Right ventricle myocardium superior (tissue), 1 donor: Measurements from ENCODE around the gene ARL10. TPM values are rescaled to one million over a fixed set of nuclear protein-coding genes. Genes with fewer than 3 reads are reported as not detected.

Source experiments
- ATAC-seq: fragments of 200-7000 bp; cut with Tn5 transposase; one replicate; pipeline ENCODE4 v1.9.1; 2020; ENCODE audit warnings: mild to moderate bottlenecking; ENCODE audit not compliant: poor library complexity
- DNase-seq: peaks from one replicate; pipeline ENCODE4 v3.0.0-alpha.2; 2020
- intact Hi-C: fragments of 100-400 bp; cut with DNase I; formaldehyde crosslinking; loops from one replicate; pipeline ENCODE4 v1.11.2; 2022
- long read RNA-seq: library from polyadenylated mRNA; unstranded; transcript quantifications from one replicate; pipeline ENCODE4 v2.0.0, GENCODE V29; 2021
- total RNA-seq: library from RNA; stranded (reverse); fragmentation: NEBNext Ultra II Directional; extraction: Animal tissue kit (Norgen Biotek cat#: 25700); gene quantifications from one replicate; pipeline ENCODE4 v1.2.1, GENCODE V29; 2021
- donor health status: DM: no; HTN: yes; CAD: no; lungs with severe emphysema.

ARL10 gene, protein sequence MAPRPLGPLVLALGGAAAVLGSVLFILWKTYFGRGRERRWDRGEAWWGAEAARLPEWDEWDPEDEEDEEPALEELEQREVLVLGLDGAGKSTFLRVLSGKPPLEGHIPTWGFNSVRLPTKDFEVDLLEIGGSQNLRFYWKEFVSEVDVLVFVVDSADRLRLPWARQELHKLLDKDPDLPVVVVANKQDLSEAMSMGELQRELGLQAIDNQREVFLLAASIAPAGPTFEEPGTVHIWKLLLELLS
- 5.5 TPM for total RNA-seq
- long read RNA-seq, partial matches to known transcripts, result 0 of 5 reads
- long read RNA-seq, other reads (novel, unspliced or antisense), result 5 of 5 reads

DNA sequence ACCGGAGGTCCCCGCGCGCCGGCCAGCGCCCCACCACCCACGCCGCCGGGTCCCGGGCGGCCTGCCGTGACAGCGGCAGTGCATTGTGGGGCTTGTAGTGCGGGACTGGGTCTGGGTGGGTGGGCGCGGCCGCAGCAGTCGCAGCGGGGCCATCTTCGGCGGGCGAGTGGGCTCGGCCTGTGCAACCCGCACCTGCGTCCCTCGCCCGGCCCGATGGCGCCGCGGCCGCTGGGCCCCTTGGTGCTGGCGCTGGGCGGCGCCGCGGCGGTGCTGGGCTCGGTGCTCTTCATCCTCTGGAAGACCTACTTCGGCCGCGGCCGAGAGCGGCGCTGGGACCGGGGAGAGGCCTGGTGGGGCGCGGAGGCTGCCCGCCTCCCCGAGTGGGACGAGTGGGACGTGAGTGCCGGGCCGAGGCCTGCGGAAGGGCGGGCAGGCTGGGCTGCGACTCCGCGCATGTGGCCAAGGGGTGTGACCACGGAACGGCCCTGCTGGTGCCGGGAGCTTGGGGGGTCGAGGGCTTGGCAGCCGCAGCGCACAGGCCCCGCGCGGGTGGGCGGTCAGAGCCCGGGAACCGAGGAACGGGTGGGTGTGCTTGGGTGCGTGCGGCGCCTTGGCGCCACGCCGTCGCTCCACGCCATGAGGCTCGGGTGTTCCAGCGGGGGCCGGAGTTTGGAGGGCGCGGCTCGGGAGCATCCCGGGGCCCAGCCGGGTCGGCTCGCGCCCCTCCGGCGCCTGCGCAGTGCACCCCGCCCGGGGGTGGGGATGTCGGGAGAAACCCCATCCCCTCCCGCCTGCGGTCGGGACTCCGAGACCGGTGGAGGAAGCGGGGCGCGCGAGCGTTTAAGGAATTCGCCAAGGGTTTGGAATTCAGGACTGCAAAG, at the start of gene ARL10:
ARL10 (plus strand) TSS at position 137 of the 881 bp plus-strand sequence; CDS start at position 214, 77 bp downstream.
- intact Hi-C loops, result no loop called here
- peak; percentile 52 for ATAC-seq

DNA sequence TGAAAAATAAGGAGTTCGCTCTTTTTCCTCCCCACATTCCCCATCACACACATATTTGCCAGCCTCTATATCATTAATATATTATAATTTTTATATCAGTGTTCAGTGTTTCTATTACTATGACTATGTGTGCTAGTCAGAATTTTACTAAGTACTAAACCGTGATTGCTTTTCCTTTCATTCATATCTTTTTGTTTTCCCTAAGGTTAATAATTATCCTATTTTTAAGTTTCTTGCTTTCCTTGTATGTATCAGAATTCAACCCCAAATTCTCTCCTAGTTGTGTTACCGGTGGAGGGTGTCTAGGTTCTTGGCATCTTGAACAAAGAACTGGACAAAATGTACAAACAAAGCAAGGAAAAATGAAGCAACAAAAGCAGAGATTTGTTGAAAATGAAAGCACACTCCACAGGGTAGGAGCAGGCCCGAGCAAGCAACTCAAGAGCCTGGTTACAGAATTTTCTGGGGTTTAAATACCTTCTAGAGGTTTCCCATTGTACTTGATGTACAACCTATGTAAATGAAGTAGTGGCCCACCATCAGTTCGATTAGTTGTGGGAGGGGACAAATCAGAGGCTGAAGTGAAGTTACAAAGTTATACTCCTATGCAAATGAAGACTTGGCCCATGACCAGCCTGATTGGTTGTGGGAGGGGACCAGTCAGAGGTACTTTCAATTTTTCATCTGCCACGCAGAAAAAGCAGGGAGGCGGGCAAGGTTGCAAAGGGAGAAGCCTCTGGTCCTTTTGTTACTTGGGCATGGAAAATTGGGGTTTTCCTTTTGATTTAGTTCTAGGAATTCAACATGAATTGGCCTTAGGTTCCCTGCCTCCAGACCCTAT, 47.5 kb upstream of the ARL10 start:
- ATAC-seq (no peak), DNase-seq (no peak)
- intact Hi-C loops, result no loop called here

More for the DNA sequence above, at the start of gene ARL10:
- DNase-seq, result peak; percentile 77

DNA sequence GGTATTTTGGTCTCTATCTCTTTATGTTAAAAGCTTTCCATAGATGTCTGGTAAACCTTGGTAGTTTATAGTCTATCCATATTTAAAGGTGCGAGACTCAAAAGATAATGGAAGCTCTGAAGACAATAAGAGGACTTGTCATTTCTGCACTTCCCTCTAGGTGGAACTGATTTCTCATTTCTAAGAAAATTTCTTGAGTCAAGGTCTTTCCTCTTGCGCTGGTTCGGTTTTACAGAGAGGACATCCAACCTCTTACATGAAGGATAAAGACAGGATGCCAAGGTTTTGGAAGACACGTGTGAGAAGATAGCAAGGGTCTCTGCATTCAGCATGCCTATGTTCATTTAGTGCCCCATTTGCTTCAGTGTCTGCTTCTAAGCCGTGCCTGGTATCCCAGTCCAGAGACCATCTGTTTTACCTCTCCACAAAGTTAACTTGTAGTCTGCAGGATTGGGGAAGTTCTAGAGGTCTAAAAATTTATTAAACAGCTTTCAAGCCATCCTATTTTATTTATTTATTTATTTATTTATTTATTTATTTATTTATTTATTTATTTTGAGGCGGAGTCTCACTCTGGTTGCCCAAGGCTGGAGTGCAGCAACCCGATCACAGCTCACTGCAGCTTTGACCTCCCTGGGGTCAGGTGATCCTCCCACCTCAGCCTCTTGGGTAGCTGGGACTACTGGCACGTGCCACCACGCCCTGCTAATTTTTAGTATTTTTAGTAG, 45.3 kb upstream of the ARL10 start:
- ATAC-seq, result no peak

DNA sequence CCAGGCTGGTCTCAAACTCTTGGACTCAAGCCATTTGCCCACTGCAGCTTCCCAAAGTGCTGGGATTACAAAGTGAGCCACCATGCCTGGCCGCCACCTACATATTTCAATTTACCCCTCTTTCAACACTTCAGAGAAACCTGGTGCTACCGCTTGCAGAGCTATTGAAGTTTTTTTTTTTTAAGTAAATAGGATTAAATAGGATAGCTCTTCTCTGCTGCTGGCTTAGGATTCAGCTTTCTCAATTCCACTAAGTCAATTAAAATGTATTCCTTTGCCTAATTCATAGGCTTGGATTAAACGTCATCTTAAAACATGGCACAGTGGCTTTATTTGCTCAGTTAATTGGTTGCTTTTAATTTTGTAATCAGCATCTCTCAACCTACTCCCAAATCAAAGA, 44.7 kb upstream of the ARL10 start:
- DNase-seq (no peak), ATAC-seq (no peak)
- intact Hi-C loops, result no loop called here

More for the DNA sequence above, 45.3 kb upstream of the ARL10 start:
- no peak for DNase-seq
- intact Hi-C loops, result no loop called here

DNA sequence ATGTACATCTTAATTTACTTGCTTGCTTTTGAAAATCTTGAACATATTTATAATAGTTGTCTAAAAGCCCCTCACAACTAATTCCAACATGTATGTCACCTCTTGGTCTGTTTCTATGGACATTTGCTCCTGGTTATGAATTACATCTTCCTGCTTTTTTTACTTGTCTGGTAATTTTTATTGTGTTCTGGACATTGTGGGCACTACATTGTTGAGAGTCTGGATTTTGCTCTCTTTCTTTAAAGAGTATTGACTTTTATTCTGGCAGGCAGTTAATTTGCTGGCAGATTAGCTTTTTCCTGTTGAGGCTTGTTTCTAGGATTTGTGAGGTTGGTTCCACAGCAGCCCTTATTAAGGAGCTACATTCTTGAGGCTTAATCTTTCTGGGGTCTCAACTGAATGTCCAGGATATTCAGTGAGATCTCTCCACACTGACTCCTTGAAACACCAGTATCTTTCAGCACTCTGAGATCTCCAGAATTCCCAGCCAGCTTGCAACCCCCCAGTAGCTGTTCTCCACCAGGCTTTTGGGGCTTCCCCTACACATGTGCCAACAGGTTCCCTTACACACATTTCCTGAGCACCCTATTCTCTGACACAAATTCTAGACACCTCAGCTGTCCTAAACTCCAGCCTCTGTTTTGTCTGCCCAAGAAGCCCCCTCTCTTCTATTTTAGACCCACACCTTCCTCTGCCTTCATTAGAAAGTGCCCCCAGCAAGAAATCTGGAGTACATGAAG, 31.1 kb upstream of the ARL10 start:
- ATAC-seq, result no peak
- no peak for DNase-seq
- intact Hi-C loops, result no loop called here

DNA sequence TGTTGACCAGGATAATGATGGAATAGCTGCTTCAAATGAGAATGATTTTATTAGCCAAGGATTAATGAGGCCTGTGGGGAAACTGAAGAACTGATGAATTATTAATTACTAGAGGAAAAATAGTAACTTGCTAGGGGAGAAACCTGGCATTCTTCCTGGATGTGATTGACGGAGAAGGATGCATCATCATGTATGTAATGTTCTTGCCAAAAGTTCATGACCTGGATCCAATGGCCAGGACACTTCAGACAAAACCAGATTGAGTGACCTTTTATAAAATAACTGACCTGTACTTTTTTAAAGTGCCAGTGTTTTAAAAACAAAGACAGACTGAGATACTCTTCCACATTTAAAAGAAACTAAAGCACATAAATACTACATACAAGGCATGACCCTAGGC, 27.4 kb upstream of the ARL10 start:
- DNase-seq (no peak), ATAC-seq (no peak)
- intact Hi-C loops, result no loop called here

DNA sequence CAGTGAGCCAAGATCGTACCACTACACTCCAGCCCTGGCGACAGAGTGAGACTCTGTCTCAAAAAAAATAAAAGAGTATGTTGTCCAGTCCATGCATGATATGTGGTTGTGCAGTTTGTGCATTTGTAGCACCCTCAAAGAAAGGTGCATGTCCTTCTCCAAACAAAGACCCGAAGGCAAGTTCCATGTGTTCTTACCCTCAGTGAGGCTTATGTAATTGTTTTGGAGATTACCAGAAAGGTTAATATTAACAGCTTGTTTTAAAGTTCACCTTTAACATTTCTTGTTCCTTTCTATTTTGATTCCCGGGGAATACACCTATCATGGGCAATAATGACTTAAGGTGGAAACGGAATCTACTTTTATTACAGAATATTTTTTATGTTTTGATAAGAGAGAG, 26.0 kb upstream of the ARL10 start:
- no peak for ATAC-seq
- DNase-seq, result no peak
- intact Hi-C loops, result no loop called here

DNA sequence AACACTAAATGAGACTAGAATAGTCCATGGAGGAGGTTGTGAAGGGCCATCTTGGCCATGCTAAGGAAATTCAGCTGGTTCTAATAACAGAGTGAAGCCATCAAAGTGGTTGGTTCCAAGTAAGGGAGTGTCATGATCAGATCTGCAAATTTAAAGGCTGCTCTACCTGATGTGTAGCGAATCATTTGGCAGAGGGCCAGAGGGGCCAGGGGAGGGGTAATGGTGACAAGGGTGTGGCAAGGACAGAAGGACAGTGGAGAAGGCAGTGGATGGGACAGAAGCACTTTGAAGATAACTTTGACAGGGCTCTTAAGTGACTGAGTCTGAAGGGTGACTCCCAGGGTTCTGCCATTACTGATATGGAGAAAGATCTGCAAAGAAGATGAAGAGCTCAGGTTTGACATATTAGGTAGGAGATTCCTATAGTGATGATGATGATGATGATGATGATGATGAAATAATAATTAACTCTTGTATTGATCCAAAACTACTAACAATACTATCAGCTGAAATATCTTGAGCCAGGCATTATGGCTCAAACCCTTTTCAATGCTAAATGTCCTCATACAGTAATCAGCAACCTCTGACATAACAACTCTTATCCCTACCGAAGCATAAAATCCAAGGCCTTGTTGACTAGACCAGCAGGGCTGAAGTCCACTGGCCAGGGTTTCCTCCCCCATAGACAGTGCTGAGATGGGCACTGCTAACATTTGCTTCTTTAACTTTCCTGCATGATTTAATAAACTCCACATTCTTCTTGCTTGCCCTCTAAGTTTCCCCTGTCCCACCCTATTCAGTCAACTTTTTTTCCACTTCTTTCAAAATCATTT, 23.7 kb upstream of the ARL10 start:
- intact Hi-C loops, result no loop called here
- DNase-seq, result no peak
- ATAC-seq, result no peak

DNA sequence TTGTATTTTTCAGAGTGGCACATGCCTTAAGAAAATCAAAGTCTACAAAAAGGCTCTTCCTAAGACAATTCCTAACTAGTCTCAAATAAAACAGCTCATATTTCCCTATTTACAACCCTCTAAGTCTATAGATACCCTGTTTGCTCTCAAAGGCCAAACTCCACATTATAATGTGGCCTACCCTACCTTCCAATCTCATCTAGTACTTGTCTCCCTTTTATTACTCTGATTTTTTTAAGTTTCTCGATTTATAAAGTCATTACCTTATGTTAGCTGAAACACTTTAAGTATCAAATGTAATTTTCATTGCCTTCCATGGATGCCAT, 23.2 kb upstream of the ARL10 start:
- intact Hi-C loops, result no loop called here
- no peak for ATAC-seq

DNA sequence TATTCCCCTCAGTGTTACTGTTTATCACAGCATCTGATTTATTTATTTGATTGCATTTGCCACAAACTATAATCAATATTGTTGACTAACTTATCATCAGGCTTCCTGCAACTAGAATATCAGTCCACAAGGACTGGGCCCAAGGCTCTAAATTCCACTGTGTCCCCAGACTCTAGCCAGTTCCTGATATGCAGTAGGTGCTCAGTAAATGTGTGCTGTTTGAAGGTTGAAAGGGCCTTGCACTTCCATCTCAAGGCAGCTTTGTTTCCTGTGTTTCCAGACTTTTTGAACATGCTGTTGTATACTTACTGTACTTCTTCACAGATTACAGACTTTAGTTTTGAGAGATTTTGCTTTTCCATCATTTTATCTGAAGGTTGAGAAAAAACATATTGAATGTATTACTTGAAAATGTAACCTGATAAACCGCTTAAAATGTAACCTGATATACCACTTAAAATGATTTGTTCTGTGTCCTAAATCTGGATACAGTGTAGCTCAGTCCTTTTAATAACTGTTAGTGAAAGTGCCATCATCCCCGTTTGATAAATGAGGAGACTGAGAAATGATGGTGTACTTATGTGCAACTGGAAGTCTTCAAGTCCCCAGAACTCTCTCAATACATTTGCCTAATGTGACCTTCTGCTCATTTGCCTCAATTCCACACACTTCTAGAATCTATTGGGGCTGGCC, 22.4 kb upstream of the ARL10 start:
- intact Hi-C loops, result no loop called here
- DNase-seq (no peak), ATAC-seq (no peak)

More for the DNA sequence above, 23.2 kb upstream of the ARL10 start:
- no peak for DNase-seq

DNA sequence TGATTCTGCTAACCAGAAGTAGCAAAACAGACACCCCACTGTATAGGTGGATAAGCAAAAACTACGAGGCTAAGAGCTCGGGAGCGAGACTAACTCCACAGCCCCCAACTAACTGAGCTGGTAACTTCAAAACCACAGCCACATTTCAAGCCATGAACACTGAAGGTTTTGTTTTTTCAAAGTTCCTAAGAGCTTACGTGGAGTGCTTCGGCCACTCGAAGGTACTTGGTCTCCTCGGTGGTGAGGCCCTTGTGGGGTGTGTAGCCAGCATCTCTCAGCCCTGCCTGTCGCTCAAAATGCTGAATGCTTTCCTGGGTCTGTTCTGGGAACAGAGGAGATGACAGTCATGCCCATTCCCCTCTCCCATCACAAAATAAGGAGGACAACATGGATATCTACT, 14.9 kb upstream of the ARL10 start:
- no peak for ATAC-seq
- no peak for DNase-seq
- intact Hi-C loops, result no loop called here

DNA sequence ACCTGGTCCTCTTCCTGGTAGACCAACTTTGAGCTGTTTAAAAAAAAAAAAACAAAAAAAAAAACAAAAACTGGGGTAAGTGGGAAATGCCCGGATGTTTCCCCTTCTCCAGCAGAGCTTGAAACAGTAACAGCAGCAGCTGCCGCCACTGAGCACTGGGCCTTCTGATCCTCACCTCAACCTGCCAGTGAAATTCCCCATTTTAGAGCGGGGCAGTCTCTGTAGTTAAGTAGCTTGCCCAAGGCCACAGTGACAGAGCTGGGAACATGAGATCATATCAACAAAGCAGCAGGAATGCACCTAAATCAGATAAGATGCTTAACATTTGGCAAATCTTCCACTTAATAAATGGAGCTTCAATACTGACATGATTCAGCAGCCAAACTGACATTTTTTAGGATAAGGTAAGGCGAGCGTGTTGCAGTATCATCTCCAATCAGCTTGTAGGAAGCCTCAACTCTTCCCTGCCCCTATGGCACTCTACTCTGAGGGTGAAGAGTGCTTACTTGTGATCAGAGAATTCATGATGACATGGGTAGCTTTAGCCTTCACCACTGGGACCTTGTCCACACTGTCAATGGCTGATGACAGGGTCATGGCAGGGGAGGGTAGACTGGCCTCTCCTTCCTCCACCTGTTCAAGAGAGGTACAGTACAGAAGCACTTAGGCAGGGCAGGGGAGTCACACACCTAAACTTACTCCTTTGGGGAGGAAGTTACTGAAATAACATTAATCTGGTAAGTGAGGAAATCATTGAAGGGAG, 13.0 kb upstream of the ARL10 start:
- ATAC-seq (no peak), DNase-seq (no peak)
- intact Hi-C loops, result no loop called here

DNA sequence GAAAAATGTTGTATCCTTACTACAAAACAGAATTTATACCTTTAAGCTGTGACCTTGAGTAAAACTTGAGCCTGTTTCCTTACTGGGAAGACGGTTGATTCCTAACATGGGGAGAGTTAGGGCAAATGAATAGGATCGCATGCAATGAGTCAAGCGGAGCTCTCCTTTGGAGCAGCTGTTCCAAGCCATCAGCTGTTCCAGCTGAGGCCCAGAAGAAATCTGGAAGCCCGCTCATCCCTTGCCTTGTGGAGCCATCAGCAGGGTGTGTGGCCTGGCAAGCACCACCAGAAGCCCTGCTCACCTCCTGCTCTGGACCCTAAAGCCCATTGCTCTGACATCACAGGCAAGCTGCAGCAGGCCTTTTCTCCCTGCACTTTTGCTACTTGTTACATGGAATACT, 11.8 kb upstream of the ARL10 start:
- DNase-seq (no peak), ATAC-seq (no peak)
- intact Hi-C loops, result no loop called here

DNA sequence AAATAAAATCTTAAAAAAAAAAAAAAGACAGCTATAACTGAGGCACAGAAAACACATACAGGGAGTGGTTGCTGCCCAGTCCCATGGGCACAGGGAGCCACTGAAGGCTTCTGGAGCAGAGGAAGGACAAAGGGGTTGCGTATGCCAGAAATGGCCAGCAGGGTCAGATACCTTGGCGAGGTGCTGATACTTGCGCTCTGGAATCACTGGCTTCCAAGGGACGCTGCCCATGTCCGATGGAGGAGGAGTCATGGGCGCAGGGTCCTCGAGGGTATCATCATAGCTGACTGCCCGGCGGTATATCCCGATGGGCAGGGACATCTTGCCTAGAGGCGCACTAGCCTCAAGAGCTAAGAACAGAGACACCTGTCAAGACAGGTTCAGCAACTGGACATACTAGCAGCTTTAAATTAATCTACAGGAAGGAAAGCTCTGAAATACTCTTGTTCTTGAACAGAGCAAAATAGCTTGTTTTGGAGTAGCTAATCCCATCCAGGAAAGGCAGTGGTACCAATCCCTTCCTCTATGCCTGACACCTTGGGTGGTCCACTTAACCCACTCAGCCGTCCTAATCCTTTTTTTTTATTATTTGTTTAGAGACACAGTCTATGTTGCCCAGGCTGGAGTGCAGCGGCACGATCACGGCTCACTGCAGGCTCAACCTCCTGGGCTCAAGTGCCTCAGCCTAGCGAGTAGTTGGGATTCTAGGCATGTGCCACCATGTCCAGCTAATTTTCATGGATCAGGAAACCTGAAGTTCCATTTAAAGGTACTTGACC, 9.7 kb upstream of the ARL10 start:
- no peak for ATAC-seq
- intact Hi-C loops, result no loop called here
- DNase-seq, result no peak

DNA sequence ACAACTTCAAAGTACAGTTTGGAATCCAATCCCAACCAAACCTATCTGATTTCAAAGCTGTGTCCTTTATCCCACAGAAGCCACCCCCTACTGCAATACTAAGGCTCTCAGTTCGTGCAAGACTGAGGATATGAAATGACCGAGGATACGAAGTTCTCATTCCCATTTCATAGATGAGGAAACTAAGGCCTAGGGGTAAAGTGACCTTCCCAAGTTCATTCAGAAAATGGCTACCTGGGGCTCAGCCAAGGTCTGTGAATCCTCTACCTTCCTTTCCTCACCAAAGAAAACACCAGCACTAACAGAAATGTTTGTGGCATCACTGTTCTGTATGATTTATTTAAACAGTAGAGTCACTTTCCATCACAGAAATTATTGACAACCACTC, 9.1 kb upstream of the ARL10 start:
- intact Hi-C loops, result no loop called here
- DNase-seq (no peak), ATAC-seq (no peak)
